ENCODE data around the gene SLC25A39.

- no peak for TF ChIP-seq CTCF (conservative IDR thresholded peaks at IDR 0.05)
- no peak for TF ChIP-seq EZH2 (IDR thresholded peaks at IDR 0.05; ENCODE audit: low read depth)
These were observed 42.4 kb downstream of the SLC25A39 start for GRCh38 chr17:44282264-44282663.

Data from PC-9 (cell line).